ENCODE measurements around the gene PLB1. TPM values are rescaled to one million over a fixed set of nuclear protein-coding genes. Genes with fewer than 3 reads are reported as not detected.

The PLB1 gene
- total RNA-seq, 2 experiments from 2014 or later = not detected

DNA sequence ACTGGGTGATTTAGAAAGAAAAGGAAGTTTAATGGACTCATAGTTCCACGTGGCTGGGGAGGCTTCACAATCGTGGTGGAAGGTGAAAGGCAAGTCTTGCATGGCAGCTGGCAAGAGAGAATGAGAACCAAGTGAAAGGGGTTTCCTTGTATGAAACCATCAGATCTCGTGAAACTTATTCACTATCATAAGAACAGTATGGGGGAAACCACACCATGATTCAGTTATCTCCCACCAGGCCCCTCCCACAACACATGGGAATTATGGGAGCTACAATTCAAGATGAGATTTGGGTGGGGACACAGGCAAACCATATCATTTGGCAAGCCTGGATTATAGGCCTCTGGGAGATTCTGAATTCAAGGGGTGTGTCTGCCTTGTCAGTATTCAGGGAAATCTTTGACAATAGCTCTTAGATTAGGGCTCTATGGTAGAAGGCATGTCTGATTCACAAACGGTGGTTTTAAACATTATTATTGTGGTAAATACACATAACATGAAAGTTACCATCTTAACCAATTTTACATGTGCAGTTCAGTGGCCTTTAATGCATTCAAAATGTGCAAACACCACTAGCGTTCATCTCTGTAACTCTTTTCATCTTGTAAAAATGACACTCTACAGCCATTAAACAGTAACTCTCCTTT, 15.3 kb upstream of the PLB1 start:
- CTCF ChIA-PET (ENCODE audit: unreplicated experiment) = no interaction called here

DNA sequence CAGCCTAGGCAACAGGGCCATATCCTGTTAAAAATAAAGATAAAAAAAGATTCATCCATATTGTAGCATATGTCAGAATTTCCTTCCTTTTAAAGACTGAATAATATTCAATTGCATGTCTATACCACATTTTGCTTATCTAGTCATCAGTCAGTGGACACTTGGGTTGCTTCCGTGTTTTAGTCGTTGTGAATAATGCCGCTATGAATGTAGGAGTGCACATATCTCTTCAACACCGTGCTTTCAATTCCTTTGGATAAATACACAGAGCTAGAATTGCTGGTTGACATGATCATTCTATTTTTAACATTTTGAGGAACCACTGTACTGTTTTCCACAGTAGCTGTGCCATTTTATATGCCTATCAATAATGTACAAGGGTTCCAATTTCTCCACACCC, 14.0 kb upstream of the PLB1 start:
- TF ChIP-seq, protein P1, sequence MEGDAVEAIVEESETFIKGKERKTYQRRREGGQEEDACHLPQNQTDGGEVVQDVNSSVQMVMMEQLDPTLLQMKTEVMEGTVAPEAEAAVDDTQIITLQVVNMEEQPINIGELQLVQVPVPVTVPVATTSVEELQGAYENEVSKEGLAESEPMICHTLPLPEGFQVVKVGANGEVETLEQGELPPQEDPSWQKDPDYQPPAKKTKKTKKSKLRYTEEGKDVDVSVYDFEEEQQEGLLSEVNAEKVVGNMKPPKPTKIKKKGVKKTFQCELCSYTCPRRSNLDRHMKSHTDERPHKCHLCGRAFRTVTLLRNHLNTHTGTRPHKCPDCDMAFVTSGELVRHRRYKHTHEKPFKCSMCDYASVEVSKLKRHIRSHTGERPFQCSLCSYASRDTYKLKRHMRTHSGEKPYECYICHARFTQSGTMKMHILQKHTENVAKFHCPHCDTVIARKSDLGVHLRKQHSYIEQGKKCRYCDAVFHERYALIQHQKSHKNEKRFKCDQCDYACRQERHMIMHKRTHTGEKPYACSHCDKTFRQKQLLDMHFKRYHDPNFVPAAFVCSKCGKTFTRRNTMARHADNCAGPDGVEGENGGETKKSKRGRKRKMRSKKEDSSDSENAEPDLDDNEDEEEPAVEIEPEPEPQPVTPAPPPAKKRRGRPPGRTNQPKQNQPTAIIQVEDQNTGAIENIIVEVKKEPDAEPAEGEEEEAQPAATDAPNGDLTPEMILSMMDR (conservative IDR thresholded peaks at IDR 0.05; ENCODE audit: low read length) = no peak
- TF ChIP-seq EZH2phosphoT487 (IDR thresholded peaks at IDR 0.05; ENCODE audit: borderline replicate concordance, low read depth, low read length) = no peak
- CTCF ChIA-PET (ENCODE audit: unreplicated experiment) = no interaction called here
- no peak overlapping the region for H3K4me2 ChIP-seq (ENCODE audit: low read length)
- no peaks in the 10 kb centered on the region for H4K20me1 ChIP-seq (ENCODE audit: insufficient read depth, low read length)
- H3K27ac ChIP-seq (ENCODE audit: low read depth, low read length, poor library complexity, severe bottlenecking) = no peak overlapping the region
- H3K36me3 ChIP-seq (ENCODE audit: insufficient read depth, low read length) = no peaks in the 10 kb centered on the region
- H2AFZ ChIP-seq (ENCODE audit: low read length) = no peak overlapping the region
- H3K9me2 ChIP-seq (ENCODE audit: insufficient read depth, low read length) = no peaks in the 10 kb centered on the region
- intact Hi-C loops (cut with micrococcal nuclease; ENCODE audit: unreplicated experiment) = no loop called here
- no TSS peak for BruUV-seq (replicated peaks)
- H3K4me3 ChIP-seq (ENCODE audit: low read depth, low read length, poor library complexity, severe bottlenecking) = no peak overlapping the region
- H3K79me2 ChIP-seq (ENCODE audit: insufficient read depth, low read depth, low read length) = no peaks in the 10 kb centered on the region
- H3K9me3 ChIP-seq (ENCODE audit: low read length) = no peaks in the 10 kb centered on the region
- peaks cover 6% of the 10 kb centered on the region for H3K4me1 ChIP-seq (ENCODE audit: insufficient read depth, low read length, poor library complexity, severe bottlenecking)
- POLR2A ChIA-PET = no interaction called here
- no peak for DNase-seq (ENCODE audit: low spot score)

More for the DNA sequence above, 15.3 kb upstream of the PLB1 start:
- Histone ChIP-seq H3K4me1 (ENCODE audit: insufficient read depth, low read length, poor library complexity, severe bottlenecking) (peaks cover 6% of the 10 kb centered on the region), H3K9me2 (ENCODE audit: insufficient read depth, low read length) (no peaks in the 10 kb centered on the region), H3K4me2 (ENCODE audit: low read length) (no peak overlapping the region), H3K36me3 (ENCODE audit: insufficient read depth, low read length) (no peaks in the 10 kb centered on the region), H3K9me3 (ENCODE audit: low read length) (no peaks in the 10 kb centered on the region), H4K20me1 (ENCODE audit: insufficient read depth, low read length) (no peaks in the 10 kb centered on the region), H3K4me3 (ENCODE audit: low read depth, low read length, poor library complexity, severe bottlenecking) (no peak overlapping the region), H3K79me2 (ENCODE audit: insufficient read depth, low read depth, low read length) (no peaks in the 10 kb centered on the region), H3K27ac (ENCODE audit: low read depth, low read length, poor library complexity, severe bottlenecking) (no peak overlapping the region), H2AFZ (ENCODE audit: low read length) (no peak overlapping the region)
- no peak for DNase-seq (ENCODE audit: low spot score)
- intact Hi-C loops (cut with micrococcal nuclease; ENCODE audit: unreplicated experiment) = no loop called here
- POLR2A ChIA-PET = no interaction called here
- no TSS peak for BruUV-seq (replicated peaks)
- no peak for TF ChIP-seq EZH2phosphoT487 (IDR thresholded peaks at IDR 0.05; ENCODE audit: borderline replicate concordance, low read depth, low read length)
- TF ChIP-seq, protein P1 (conservative IDR thresholded peaks at IDR 0.05; ENCODE audit: low read length) = no peak

DNA sequence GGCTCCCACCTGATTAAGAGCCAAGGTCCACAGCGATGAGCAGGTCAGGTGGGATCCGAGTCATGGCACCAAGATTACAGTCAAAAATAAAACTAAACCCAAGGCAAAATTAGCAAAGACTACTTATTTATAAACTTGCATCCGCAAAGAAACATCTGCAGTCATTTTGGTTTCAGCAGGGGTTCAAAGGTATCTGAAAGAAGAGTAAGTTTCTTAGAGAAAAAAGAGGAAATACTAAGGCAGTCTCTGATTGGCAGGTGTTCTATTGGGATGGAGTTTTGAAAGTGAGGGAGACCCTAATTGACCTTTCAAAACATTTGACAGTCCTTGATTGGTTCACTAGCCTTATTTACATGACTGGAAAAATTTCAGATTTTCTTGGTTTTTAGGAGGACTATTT, 11.0 kb upstream of the PLB1 start:
- Histone ChIP-seq H3K4me3 (ENCODE audit: low read depth, low read length, poor library complexity, severe bottlenecking) (no peak overlapping the region), H3K9me3 (ENCODE audit: low read length) (no peaks in the 10 kb centered on the region), H3K4me2 (ENCODE audit: low read length) (no peak overlapping the region), H3K9me2 (ENCODE audit: insufficient read depth, low read length) (no peaks in the 10 kb centered on the region), H3K36me3 (ENCODE audit: insufficient read depth, low read length) (no peaks in the 10 kb centered on the region), H3K27ac (ENCODE audit: low read depth, low read length, poor library complexity, severe bottlenecking) (no peak overlapping the region), H4K20me1 (ENCODE audit: insufficient read depth, low read length) (no peaks in the 10 kb centered on the region), H2AFZ (ENCODE audit: low read length) (no peak overlapping the region), H3K4me1 (ENCODE audit: insufficient read depth, low read length, poor library complexity, severe bottlenecking) (peaks cover 6% of the 10 kb centered on the region), H3K79me2 (ENCODE audit: insufficient read depth, low read depth, low read length) (no peaks in the 10 kb centered on the region)
- CTCF ChIA-PET (ENCODE audit: unreplicated experiment) = no interaction called here
- intact Hi-C loops (cut with micrococcal nuclease; ENCODE audit: unreplicated experiment) = no loop called here
- DNase-seq (ENCODE audit: low spot score) = peak; percentile 5
- POLR2A ChIA-PET = interaction anchor here (0.6 to 0.7 kb wide), 2 partner anchors 771 to 935 kb away, joined by 3 to 6 read pairs; no protein-coding TSS in a partner anchor
- no TSS peak for BruUV-seq (replicated peaks)
- TF ChIP-seq EZH2phosphoT487 (IDR thresholded peaks at IDR 0.05; ENCODE audit: borderline replicate concordance, low read depth, low read length) = no peak
- TF ChIP-seq, protein P1 (conservative IDR thresholded peaks at IDR 0.05; ENCODE audit: low read length) = no peak
